ENCODE results near the gene TMF1. TPM values are rescaled to one million over a fixed set of nuclear protein-coding genes. Genes with fewer than 3 reads are reported as not detected.

TMF1 gene
- total and polyA plus RNA-seq, 10 of the 15 experiments (the other 5 are each of a cell fraction or from before 2014, with no cell fraction given), result 7.1 to 24.5 (median 18.6) TPM

GRCh38 chr3:69082805-69083204 lies 30.7 kb upstream of the TMF1 start (continued):
- TF ChIP-seq SPI1 (IDR thresholded peaks at IDR 0.05; ENCODE audit: borderline replicate concordance, insufficient read depth, low read depth, low read length) (peak; percentile 57; the same call in 1 of the 2 replicates), POLR2A (IDR thresholded peaks at IDR 0.05; ENCODE audit: low read depth, low read length) (peak; percentile 37; the same call in 1 of the 2 replicates), POLR2AphosphoS5 (IDR thresholded peaks at IDR 0.05; ENCODE audit: low read length) (peak; percentile 66; the same call in 1 of the 2 replicates), CBX5 (IDR thresholded peaks at IDR 0.05; ENCODE audit: low read depth) (0 out of 2 replicates have a peak, but pooled peaks have one; percentile 84), JUND (IDR thresholded peaks at IDR 0.05; ENCODE audit: low read depth, low read length) (no peak), MXI1 (IDR thresholded peaks at IDR 0.05; ENCODE audit: low read depth, low read length) (peak; percentile 77), ATF7 (IDR thresholded peaks at IDR 0.05; ENCODE audit: low read depth) (peak; percentile 72), CEBPB (IDR thresholded peaks at IDR 0.05; ENCODE audit: borderline replicate concordance in 1 of 2, low read depth in 2 of 2, low read length in 2 of 2) (peak in 1 of 2 experiments; percentile 73; a peak in 1 of 4 replicates), MEF2B (IDR thresholded peaks at IDR 0.05; ENCODE audit: partially characterized antibody, poor library complexity, severe bottlenecking) (peak; percentile 99), BCL11A (IDR thresholded peaks at IDR 0.05; ENCODE audit: low read depth, low read length) (peak; percentile 88), MTA3 (IDR thresholded peaks at IDR 0.05; ENCODE audit: borderline replicate concordance, low read length) (peak; percentile 75; the same call in 1 of the 2 replicates), IRF3 (IDR thresholded peaks at IDR 0.05) (no peak), TBL1XR1 (IDR thresholded peaks at IDR 0.05; ENCODE audit: low read depth, low read length) (peak; percentile 88), RCOR1 (conservative IDR thresholded peaks at IDR 0.05; ENCODE audit: low read depth, low read length) (0 out of 2 replicates have a peak, but pooled peaks have one; percentile 32), NFYB (IDR thresholded peaks at IDR 0.05; ENCODE audit: insufficient read depth, low read depth, low read length) (no peak), NFXL1 (IDR thresholded peaks at IDR 0.05; ENCODE audit: borderline replicate concordance) (no peak), MAX (IDR thresholded peaks at IDR 0.05; ENCODE audit: low read depth, low read length) (peak; percentile 26; the same call in 1 of the 2 replicates), ELK1 (IDR thresholded peaks at IDR 0.05; ENCODE audit: low read depth, low read length) (no peak; the same call in 1 of the 2 replicates), STAT3 (IDR thresholded peaks at IDR 0.05; ENCODE audit: low read depth, low read length) (peak; percentile 90; the same call in 1 of the 2 replicates), SP1 (IDR thresholded peaks at IDR 0.05; ENCODE audit: low read depth, low read length) (peak; percentile 69), CREB1 (IDR thresholded peaks at IDR 0.05; ENCODE audit: low read depth) (peak; percentile 64; the same call in 1 of the 2 replicates), YBX1 (IDR thresholded peaks at IDR 0.05) (no peak), E2F8 (IDR thresholded peaks at IDR 0.05; ENCODE audit: low read depth, partially characterized antibody) (no peak), ATF2 (IDR thresholded peaks at IDR 0.05; ENCODE audit: low read length) (peak; percentile 77), RUNX3 (IDR thresholded peaks at IDR 0.05; ENCODE audit: low read length) (peak; percentile 93)

All from GM12878 (cell line).